ENCODE results near the gene PARP12. TPM values are rescaled to one million over a fixed set of nuclear protein-coding genes. Genes with fewer than 3 reads are reported as not detected.

Gene PARP12
- total RNA-seq, 6 experiments from 2014 or later: 6.3 to 14.0 (median 11.8) TPM

Other genes starting within 250 kb of the PARP12 start
- 1 to 10 TPM in 3 of 6 experiments, under 1 TPM in 3; 0.47 to 1.8 (median 1.0) TPM for gene TBXAS1, start 233.7 kb downstream of the PARP12 start, total RNA-seq (2021; fragmentation: NEBNext Ultra II Directional; extraction: Animal tissue kit (Norgen Biotek cat#: 25700))
- 1 to 10 TPM in 5 of 6 experiments, under 1 TPM in 1; 0.97 to 2.2 (median 1.2) TPM for gene KDM7A, start 114.0 kb upstream of the PARP12 start, total RNA-seq (2021; fragmentation: NEBNext Ultra II Directional; extraction: Animal tissue kit (Norgen Biotek cat#: 25700))

Measured in HFFc6 (cell line).